ENCODE data around the gene AANAT.

Gene AANAT

DNA sequence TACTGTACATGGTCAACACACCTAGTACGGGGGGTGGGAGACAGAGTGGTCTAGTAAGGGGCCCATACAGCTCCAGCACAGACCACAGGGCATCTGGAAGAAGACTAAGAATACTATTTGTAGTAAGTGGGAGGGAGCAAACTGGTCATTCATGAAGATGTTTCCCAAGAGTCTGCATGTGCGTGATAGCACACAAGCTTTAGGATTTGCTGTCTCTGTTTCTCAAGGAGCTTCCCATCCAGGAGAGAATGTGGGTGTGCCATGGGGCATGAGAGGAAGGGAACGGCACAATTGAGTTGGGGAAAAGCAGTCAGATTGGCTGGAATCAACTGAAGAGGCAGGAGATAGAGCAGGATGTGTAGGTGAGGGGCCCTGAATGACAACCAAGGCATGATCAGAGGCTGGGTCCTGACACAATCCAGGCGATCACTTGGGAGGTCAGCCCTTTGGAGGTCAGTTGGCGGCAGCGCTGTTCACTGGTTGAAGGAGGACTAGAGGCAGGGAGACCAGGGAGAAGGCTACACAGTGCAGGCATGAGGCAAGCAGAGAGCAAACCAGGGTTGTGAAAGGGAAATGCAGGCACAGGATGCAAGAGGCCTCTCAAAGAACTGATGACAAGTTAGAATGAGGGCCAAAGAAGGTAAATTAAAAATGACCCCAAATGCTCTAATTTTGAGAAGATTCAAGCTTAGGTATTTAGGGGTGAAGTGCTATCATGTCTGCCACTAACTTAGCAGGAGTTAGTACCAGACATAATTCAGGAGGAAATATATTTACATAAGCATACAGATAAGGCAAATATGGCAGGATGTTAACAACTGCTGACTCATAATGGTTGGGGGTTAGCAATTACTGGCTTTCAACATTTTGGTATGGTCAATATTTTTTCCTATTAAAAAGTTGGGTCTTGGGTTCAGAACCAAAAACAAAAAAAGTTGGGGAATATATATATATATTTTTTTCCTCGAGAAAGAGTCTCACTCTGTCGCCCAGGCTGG, 24.8 kb upstream of the AANAT start:
- no peak for DNase-seq

DNA sequence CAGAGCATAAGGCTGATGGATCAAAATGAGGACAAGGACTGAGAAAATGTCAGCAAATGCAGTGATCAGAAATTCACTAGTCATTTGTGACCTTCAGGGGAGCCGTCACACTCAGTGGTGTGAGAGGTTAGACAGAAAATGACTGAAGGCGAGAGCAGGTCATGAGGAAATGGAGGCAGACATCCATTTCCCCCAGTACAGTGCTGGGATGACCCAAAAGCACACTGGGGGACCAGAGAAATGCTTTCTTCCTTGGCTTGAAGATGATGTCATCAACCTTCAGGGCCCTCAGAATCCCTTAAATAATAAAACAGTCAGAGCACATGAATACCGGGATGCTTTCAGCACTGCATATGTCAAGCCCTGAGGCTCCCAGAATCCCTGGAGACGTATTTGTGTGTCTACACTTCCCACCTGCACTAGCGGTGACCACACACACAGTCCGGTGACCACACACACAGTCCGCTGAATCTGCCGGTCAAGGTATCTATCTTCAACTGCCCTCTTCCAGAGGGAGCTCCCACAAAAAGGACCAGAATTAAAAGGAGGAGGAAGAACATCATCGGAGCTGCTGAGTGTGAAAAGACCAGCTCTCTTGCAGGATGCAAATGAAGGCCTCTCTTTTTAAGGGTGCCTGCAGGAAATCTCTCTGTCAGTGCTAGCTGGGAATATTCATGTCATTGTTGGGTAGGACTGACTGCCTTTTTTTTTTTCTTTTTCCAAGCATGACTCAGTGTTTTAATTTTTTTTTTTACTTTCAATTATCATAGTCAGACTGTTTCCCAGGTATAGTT, 22.7 kb upstream of the AANAT start:
- no peak for DNase-seq

DNA sequence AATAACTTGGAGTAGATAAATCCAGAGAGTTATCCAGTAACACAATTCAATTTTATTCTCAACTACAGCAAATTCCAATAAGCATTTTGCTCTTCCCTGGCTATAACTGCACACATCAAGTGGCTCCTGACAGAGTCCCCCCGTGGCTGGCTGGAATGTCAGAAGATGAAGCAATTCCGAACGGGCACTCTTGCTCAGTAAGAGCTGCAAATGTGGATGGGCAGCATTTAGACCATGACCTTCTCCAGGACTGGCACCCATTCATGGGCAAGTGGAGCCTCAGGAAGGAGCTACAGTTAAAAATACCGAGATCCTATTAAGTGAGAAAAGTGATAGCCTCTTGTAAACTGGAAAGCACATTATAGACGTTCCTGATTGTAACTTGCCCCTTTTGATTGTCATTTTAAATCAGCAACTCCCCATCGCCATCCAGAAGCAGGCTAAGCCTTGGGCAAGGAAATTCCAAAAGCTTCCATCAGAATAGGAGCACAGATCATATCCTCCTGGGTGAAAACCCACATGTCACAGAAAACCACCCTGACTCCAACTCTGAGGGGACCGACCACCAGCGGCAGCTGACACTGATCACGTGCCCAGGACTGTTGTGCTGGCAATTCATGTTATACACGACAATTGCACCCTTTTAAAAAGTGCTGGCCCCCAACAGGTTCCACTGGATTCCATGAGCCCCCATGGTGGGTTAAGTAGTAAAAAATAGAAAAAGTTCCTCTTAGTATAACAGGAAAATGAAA, 21.5 kb upstream of the AANAT start:
- no peak for DNase-seq

DNA sequence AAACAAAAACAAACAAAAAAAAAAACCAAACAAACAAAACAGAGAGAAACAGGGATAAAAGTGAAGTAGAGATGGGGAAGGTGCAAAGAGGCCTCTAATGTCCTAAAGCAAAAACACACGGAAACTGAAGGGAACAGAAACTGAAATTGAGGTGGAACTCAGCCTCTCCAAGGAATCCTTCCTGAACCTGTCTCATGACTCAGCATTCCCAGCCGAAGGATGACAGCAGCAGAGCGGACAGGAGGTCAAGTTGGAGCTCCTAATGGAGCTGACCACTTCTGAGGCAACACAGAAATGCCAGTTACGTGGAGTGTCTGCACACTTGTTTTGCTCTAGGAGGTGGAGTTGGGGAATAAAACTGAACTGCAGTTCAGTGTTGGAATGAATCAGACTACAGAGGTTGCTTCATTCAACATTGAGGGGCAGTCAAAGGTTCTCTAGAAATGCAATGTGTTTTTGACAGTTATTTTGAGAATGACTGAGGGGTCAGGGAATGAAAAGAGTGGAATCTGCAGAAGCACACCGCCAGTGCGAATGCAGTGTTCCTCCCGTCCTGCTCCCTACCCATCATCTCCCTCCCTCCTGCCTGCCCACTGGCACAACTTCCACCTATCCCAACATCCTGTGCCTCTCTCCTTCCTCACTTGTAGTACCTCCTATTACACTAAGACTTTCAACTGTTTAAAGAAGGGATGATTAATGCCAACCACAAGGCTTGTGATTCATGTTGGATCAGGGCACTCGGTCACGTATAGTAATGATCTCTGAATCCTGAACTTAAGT, 20.8 kb upstream of the AANAT start:
- DNase-seq, result no peak

DNA sequence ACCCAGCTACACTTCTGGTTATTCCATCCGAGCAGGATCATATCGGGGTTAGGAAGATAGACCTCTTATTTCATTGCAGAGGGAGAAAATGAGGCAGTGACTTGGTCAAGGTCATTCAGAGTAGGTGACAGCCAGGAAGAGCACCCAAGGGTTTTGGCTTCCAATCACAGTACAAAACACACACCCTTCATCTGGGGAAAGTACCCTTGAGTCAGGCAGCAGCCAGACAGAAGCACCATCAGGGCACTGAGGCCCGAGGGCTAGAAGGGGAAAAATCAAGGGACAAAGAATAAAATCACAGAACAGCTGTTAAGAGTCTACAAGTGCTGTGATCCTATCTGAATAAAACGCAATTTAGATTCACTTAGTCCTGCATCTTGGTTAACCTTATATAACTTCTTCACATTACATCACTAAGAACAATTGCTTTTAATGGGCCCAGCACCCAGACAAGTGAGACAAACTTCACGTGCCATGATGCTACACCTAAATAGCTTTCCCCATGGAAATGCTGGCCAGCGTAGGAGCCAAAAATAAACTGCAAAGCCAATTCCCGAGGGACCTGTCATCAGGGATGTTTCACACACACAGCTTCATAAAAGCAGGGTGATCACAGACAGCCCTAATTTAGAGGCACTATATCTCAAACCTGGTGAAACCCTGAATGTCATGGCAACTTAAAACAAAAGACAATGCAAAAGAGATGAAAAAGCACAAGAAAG, 19.3 kb upstream of the AANAT start:
- no peak for DNase-seq

DNA sequence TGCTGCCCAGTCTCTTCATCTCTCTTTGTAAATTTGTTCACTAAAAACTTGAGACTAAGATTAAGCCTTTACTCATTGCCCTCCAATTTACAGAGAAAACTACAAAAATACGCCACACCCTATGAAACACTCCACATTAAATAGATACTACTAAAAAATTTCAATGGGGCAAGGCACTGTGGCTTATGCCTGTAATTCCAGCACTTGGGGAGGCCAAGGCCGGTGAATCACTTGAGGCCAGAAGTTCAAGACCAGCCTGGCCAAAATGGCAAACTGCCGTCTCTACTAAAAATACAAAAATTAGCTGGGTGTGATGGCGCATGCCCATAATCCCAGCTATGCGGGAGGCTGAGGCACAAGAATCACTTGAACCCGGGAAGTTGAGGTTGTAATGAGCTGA, 18.3 kb upstream of the AANAT start:
- DNase-seq, result no peak

DNA sequence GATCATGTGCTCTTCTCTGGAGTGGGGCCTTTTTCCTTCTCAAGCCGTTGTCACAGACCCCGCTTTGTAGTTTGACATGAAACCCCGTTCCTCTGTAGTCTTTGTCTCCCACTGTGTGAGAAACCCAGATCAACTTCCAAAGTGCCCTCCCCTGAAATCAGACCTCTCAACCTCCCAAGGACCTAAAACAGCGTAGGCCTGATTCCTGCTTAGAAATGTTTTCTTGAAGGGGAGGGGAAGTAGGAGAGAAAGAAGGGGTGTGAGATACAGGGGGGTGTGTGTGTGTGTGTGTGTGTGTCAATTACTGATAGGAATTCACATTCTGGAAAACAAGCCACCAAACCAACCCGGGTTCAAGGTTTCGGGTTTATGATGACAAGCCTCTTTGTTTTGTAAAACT, 15.9 kb upstream of the AANAT start:
- no peak for DNase-seq

DNA sequence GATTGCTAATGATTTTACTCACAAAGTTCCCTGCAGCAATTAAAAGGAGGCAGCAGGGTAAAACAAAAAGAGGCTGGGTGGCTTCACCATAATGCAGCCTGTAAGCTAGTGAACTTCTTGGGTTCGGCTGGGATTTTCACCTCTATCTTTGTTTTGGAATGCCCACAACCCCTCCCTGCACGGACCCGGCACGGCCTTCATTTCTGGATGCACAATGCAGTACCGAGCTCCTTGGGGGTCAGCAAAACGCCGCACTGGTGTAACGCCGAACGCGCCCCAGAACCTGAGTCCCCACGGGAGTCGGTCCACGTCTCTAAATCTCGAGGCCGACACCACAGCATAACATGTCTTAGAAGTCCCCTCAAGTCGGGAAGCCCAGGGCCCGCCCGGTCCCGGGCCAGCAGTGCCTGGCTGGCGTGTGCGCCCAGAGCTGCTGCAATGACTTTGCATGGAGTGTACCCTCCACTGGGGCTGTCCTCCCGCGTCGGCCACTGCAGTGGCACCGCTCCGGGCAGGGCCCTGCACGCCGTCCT, 15.2 kb upstream of the AANAT start:
- DNase-seq, result peak; percentile 5

DNA sequence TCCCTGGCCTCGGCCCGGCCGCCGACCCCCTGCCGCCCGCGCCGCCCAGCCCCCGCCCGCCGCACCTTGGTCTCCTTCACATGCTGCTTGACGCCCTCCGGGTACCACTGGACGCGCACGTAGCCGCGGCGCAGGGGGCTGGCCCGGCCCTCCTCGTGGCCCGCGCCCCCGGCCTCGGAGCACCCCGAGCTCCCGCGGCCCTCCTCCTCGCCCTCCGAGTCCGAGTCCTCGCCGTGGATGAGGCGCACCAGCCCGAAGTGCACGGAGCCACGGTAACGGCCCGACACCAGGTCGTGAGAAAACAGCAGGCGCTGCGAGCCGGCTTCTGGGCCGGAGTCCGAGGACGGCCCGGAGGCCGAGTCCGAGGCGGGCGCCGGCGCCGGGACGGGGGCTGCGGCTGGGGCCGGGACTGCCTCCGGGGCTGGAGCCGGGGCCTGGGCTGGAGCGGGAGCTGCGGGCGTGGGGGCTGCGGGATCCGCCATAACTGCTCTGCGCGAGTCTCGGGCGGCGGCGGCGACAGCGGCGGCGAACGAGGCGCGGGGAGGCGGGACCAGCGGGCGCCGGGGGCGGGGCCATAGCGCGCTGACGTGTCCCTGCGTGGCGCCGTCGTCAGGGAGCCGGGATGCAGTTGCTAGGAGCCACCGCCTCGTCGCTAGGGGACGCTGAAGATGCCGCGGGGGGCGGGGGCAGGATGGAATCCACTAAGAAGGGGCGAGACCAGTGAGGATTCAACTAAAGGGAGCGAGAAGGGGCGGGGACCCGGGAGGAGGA, 14.6 kb upstream of the AANAT start, which contains the start of gene UBE2O:
Gene UBE2O, minus strand, starts transcription at position 493 of the 771 bp plus-strand sequence. Its CDS starts 11 bp downstream, at position 482.
- peak; percentile 89 for DNase-seq

DNA sequence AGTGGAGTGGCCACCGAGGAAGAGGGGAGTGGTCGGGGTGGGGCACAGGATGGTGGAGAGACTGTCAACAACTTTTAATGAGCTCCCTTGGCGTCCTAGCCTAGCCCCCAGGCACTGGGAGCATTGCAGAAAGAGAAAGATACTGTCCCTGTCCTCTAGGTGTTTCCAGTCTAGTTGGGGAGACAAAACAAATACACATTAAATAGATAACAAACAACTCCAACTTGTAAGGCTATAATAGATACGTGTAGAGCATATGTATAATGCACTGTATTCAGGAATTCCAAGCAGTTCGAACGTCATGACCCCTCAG, 14.0 kb upstream of the AANAT start:
- DNase-seq, result no peak

DNA sequence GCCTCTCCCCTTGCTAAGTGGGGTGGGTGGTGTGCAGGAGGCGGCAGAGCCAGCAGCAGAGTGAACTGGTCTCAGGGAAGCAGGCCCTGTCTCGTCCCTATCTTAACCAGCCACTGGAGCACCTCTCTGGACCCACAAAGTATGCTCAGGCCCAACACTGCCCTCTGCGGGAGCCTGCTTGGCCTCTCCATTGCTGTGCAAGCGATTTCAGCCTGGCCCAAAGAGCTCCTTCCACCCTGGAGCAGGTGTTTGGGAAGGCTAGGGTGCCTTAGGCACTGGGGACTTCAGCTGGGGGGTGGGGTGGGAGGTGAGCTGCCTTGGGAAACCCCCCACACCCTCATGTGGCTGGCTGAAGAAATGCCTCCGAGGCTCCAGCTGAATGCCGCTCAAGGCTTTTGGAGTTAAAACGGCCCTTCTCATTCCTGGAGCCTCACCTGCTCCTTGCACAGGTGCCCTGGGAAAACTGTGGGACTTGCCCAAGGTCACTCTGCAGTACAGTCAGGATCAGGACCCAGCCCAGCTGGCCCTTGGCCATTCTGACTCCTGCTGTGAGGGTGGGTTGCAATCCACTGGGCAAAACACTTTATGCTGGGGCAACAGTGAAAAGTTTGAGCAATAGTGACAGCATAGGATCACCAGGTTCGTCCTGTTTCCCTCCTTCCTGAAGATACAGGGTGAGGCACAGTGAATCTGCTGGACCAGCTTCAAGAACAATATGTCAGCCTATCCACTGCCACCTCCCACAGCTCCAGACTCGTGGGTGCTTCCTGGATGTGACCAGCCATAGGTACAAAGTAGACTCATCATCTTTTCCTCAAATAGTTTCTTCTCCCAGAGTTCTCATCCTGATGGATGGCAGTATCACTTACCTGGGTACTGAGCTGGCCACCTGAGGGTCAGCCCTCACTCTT, 8.6 kb upstream of the AANAT start:
- DNase-seq, result no peak

DNA sequence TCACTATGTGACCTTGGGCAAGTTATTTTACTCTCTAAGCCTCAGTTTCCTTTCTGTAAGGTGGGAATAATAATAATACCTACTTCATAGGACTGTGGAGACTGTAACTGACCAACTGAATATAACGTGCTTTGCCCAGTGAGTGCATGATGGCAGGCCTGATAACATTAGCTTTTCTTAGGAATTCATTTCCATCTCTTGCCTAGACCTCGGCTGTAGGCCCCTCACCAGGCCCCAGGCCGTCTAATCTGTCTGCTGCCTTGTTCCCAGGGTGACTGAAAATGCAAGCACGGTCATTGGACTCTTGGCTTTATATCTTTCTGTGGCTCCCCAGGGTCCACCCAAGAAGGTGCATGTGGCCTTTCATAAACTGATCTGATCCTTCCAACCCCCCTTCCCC, 7.7 kb upstream of the AANAT start:
- DNase-seq, result no peak

DNA sequence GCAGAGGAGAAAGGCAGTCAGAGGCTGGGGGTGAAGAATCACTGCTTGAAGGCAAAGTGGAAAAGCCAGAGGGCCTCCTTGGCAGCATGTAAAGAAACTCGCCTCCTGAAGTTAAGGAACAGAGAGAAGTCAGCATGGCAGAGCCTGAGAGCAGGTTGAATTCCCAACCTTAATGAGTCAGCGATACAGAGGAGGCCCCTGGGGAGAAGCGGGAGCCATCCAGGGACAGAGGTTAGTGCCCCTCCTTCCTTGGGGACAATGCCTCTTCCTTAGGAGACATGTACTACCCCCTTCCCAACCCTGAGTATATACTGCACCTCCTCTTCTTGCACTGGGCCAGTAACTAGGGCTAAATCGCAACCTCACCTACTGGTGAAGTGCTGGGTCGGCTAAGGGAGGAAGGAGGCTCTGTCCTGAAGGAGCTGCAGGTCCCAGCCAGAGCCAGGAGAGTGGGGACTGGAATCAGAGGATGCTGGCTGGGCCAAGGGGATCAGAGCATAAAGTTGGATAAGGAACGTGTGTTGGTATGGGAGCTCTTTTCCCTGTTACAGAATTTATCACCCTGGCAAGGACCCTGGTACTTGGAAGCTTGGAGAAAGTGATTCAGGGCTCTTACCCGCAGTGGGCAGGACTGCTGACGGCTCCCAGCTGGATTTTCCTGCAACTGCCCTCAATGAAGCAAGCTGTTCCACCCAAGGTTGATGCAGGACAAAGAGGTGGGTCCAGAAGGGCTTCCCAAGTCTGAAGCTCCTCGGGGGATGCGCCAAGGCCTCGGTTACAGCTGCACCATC, 5.4 kb upstream of the AANAT start:
- no peak for DNase-seq

DNA sequence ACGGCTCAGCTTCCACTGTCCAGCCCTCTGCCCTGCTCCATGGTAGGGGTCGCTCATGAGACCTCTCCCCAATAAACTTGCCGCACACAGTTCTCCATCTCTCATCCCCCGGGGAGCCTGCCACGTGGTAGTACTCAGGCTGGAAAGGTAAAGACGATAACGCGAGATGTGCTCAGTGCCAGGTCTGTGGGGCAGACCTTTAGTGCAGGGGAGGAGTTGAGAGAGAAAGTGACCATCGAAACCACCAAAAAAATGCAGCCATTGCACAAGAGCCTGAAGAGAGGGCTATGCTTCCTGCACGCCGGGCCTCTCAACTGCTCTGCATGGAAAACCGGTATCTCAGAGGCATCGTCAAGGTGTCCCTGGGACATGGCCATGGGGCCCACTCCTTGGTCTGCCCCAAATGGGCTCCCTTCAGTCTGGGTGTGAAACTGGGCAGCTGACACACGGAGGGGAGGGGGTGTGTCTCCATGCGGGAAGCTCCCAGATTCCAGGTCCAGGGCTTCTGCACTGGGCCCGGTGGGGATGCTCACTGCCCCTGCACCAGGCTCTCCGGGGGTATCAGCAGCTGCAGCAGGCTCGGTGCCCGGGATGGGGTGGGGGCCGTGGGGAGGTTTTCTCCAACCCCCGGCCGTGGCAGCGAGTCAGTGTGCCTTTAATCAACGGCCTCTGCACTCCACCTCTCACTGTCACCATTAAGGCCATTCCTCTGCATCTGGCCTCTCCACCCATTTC, 4.7 kb upstream of the AANAT start:
- DNase-seq, result no peak

DNA sequence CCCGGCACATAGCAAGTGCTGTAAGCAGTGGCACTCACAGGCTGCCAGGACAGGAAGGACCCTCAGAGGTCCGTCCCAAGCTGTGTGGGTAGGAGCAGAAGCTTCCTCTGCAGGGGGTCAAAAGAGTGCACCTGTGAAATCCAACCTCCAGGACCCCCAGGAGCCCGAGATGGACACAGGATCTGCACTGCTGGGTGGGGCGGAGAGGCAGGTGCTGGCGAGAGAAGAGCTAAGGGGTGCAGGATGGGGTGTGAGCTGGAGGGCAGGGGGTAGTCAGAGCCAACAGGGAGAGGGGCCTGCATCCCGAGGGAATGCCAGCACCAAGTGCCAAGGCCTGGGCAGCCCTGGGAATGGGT, 650 bp upstream of the AANAT start:
- no peak for DNase-seq

DNA sequence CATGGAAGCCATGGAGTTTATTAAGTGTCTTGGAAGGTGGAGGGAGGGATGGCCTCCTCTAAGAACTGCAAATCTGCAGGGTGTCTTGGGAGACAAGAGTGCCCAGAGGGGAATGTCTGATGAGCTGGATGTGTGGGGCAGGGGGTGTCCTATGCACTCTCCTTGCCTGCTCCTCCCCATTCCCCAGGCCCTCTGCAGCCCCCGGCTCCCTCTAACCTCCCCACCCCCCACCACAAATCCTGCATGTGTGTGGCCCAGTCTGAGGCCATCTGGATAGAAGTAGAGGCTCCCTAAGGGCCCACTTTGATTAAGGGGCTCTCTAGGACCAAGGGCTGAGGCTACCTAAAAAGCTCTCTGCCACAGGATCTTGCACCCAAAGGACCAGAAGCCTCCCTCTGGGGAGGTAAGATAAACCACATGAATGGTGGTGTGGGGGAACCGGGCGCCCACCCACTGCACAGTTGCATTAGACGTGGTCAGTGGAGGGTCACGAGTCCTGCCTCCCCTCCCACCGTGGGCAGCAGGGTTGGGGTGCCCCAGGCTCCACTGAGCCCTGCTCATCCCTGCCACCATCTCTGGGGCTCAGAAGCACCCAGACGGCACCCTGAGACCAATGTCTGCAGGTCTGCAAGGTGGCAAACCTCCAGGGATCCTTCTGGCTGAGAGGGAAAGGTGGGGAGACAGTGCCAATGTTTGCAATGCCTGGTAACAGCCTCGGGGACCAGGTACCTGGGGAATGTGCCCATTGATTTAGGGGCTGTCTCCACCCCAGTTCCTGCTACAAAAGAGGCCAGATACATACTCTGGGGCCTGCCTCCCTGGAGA, 618 bp downstream of the AANAT start:
- DNase-seq, result no peak

DNA sequence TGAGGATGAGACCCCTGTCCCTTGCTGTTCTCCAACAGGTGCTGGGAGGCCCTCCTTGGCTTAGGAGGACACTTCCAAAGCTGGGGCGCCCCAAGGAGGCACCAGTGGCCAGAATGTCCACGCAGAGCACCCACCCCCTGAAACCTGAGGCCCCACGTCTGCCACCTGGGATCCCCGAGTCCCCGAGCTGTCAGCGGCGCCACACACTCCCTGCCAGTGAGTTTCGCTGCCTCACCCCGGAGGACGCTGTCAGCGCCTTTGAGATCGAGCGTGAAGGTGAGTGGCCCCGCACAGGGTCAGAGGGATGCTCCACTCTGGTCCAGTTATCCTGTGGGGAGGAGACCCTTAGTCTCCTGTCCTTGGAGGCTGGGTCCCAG, 1.2 kb downstream of the AANAT start:
- no peak for DNase-seq

Measured in activated effector memory CD4-positive, alpha-beta T cell treated with Interleukin-2 at 50 U/mL for 16 hours (primary cell).